HG02588 (cell line): ENCODE data around the gene CENATAC.
A peak's percentile ranks its signal among the peaks of the same experiment; 100 is the strongest.
"Not testable (repeated sequence)": the region's sequence is repeated elsewhere in the genome, so short reads cannot be mapped to it uniquely, and the experiment has no call there.

ENCODE experiments used
- ATAC-seq: cut with Tn5 transposase; IDR thresholded peaks from one replicate; pipeline ENCODE4 v1.9.1; 2021; ENCODE audit warnings: mild to moderate bottlenecking, moderate library complexity; ENCODE audit not compliant: unreplicated experiment

CENATAC gene

GRCh38 chr11:119051440-119052162 lies 53.7 kb downstream of the CENATAC start:
- ATAC-seq, result peak; percentile 59

GRCh38 chr11:119052163-119052814 lies 54.4 kb downstream of the CENATAC start:
- peak; percentile 6 for ATAC-seq

GRCh38 chr11:119054418-119054817 lies 56.5 kb downstream of the CENATAC start:
- no peak for ATAC-seq

GRCh38 chr11:119055901-119056300 lies 58.0 kb downstream of the CENATAC start:
- ATAC-seq, result no peak

- ATAC-seq, result peak; percentile 5
Observed at GRCh38 chr11:119056421-119056999, 58.6 kb downstream of the CENATAC start.

GRCh38 chr11:119057000-119057769 lies 59.2 kb downstream of the CENATAC start, which contains the start of gene HYOU1:
Gene HYOU1 (minus strand): TSS chr11:119057205. CDS start chr11:119056160, 1,045 bp downstream.
- ATAC-seq, result peak; percentile 90

- ATAC-seq, result not testable (repeated sequence)
Observed at GRCh38 chr11:119059128-119059527, 61.2 kb downstream of the CENATAC start.

GRCh38 chr11:119061256-119061655 lies 63.3 kb downstream of the CENATAC start:
- no peak for ATAC-seq

- no peak for ATAC-seq
Observed at GRCh38 chr11:119062779-119063178, 64.8 kb downstream of the CENATAC start.

- ATAC-seq, result no peak
Observed at GRCh38 chr11:119065369-119065768, 67.4 kb downstream of the CENATAC start.
